ENCODE results near the gene URB1.

Gene URB1

GRCh38 chr21:32360401-32360975, 32.3 kb downstream of the URB1 start:
- no peak overlapping the region for H3K4me3 ChIP-seq (ENCODE audit: low read depth, low read length)
- TF ChIP-seq, protein P1, sequence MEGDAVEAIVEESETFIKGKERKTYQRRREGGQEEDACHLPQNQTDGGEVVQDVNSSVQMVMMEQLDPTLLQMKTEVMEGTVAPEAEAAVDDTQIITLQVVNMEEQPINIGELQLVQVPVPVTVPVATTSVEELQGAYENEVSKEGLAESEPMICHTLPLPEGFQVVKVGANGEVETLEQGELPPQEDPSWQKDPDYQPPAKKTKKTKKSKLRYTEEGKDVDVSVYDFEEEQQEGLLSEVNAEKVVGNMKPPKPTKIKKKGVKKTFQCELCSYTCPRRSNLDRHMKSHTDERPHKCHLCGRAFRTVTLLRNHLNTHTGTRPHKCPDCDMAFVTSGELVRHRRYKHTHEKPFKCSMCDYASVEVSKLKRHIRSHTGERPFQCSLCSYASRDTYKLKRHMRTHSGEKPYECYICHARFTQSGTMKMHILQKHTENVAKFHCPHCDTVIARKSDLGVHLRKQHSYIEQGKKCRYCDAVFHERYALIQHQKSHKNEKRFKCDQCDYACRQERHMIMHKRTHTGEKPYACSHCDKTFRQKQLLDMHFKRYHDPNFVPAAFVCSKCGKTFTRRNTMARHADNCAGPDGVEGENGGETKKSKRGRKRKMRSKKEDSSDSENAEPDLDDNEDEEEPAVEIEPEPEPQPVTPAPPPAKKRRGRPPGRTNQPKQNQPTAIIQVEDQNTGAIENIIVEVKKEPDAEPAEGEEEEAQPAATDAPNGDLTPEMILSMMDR (IDR thresholded peaks at IDR 0.05; ENCODE audit: low read depth, low read length): no peak

- H3K4me3 ChIP-seq (ENCODE audit: low read depth, low read length): no peak overlapping the region
- TF ChIP-seq, protein P1 (IDR thresholded peaks at IDR 0.05; ENCODE audit: low read depth, low read length): no peak
Measured at GRCh38 chr21:32359719-32360260, 33.0 kb downstream of the URB1 start.

GRCh38 chr21:32356874-32357395, 35.9 kb downstream of the URB1 start:
- TF ChIP-seq, protein P1 (IDR thresholded peaks at IDR 0.05; ENCODE audit: low read depth, low read length): no peak
- no peak overlapping the region for H3K4me3 ChIP-seq (ENCODE audit: low read depth, low read length)

GRCh38 chr21:32353002-32353711, 39.7 kb downstream of the URB1 start:
- no peak overlapping the region for H3K4me3 ChIP-seq (ENCODE audit: low read depth, low read length)
- TF ChIP-seq, protein P1 (IDR thresholded peaks at IDR 0.05; ENCODE audit: low read depth, low read length): no peak

GRCh38 chr21:32352526-32352925, 40.3 kb downstream of the URB1 start:
- TF ChIP-seq, protein P1 (IDR thresholded peaks at IDR 0.05; ENCODE audit: low read depth, low read length): no peak
- H3K4me3 ChIP-seq (ENCODE audit: low read depth, low read length): no peak overlapping the region

DNA sequence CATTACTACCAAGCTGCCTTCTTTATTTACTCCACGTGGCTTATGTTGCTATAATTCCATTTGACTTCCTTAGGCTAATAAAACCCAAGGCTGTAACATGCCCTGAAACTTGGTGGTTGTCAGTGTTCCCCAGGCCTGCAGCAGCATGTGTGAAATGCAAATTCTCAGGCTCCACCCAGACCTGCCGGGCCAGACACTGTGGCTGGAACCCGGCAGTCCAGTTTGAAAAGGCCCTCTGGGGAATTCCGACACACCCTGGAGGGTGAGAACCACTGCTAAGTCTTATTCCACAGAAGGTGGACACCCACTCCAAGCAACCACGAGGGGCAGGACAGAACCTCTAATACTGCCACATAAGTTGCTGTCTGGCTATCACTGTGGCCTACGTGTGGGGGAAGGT, 41.4 kb downstream of the URB1 start:
- TF ChIP-seq, protein P1 (IDR thresholded peaks at IDR 0.05; ENCODE audit: low read depth, low read length): no peak
- no peak overlapping the region for H3K4me3 ChIP-seq (ENCODE audit: low read depth, low read length)

DNA sequence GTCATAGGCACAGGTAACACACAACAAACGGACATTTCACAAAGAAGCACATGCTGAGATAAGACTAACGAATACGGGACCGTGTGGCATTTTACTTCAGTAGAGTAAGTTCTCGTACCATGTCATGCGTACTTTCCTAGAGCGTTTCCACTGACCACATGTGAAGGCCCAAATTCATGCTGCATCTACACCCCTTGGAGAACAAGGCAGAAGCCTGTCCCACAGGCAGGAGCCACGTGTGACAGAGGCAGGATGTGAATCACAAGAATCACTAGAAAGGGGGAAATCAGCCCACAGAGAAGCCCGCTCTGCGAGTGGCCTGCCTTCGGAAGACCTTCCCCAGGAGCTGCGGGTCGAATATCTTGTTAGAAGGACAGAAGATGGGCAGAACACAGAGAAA, 41.8 kb downstream of the URB1 start:
- TF ChIP-seq, protein P1 (IDR thresholded peaks at IDR 0.05; ENCODE audit: low read depth, low read length): no peak
- no peak overlapping the region for H3K4me3 ChIP-seq (ENCODE audit: low read depth, low read length)

All from WI38 (cell line).